DND-41 (cell line): ENCODE measurements around the gene HPCA.

Experiments used
- ATAC-seq: fragments of 200-7000 bp; cut with Tn5 transposase; 3 replicates; pipeline ENCODE4 v1.9.1; 2021; ENCODE audit warnings: low read depth; ENCODE audit not compliant: insufficient read depth
- DNase-seq: peaks from one replicate; pipeline ENCODE4 v3.0.0-alpha.2; 2020
- H2AFZ ChIP-seq: 2 replicates; pipeline ENCODE4 v1.6.0; 2012; ENCODE audit warnings: low read depth, low read length
- H3K27ac ChIP-seq: 2 replicates; pipeline ENCODE4 v1.5.1; 2012; ENCODE audit warnings: low read length, inconsistent platforms
- H3K27me3 ChIP-seq: fragments of 200-600 bp; sonication (generic); 2 replicates; pipeline ENCODE4 v1.6.0; 2012; ENCODE audit warnings: low read length, mild to moderate bottlenecking, inconsistent platforms; ENCODE audit not compliant: insufficient read depth, poor library complexity
- H3K36me3 ChIP-seq: 2 replicates; pipeline ENCODE4 v1.5.1; 2012; ENCODE audit warnings: low read length, inconsistent platforms; ENCODE audit not compliant: insufficient read depth
- H3K4me1 ChIP-seq: 2 replicates; pipeline ENCODE4 v1.5.1; 2012; ENCODE audit warnings: mild to moderate bottlenecking, low read length; ENCODE audit not compliant: insufficient read depth
- H3K4me2 ChIP-seq: 2 replicates; pipeline ENCODE4 v1.6.0; 2012; ENCODE audit warnings: mild to moderate bottlenecking, moderate library complexity, low read length, inconsistent platforms; ENCODE audit not compliant: insufficient read depth
- H3K4me3 ChIP-seq, 2 experiments: fragments of 200-600 bp in 1 of 2; shearing (Covaris generic) in 1 of 2; 2 replicates each; pipeline ENCODE4 v1.5.1; 2012 to 2016; ENCODE audit warnings: inconsistent platforms in 2 of 2, low read length in 2 of 2, mild to moderate bottlenecking in 2 of 2, low read depth in 1 of 2, moderate library complexity in 1 of 2
- H3K79me2 ChIP-seq: 2 replicates; pipeline ENCODE4 v1.6.0; 2012; ENCODE audit warnings: low read length, inconsistent platforms; ENCODE audit not compliant: insufficient read depth
- H3K9ac ChIP-seq: 2 replicates; pipeline ENCODE4 v1.6.0; 2012; ENCODE audit warnings: low read depth, mild to moderate bottlenecking, inconsistent platforms, low read length, moderate library complexity
- H3K9me3 ChIP-seq: 2 replicates; pipeline ENCODE4 v1.5.1; 2012; ENCODE audit warnings: low read length, moderate library complexity, mild to moderate bottlenecking, inconsistent platforms; ENCODE audit not compliant: insufficient read depth, severe bottlenecking
- H4K20me1 ChIP-seq: 2 replicates; pipeline ENCODE4 v1.6.0; 2012; ENCODE audit warnings: low read length; ENCODE audit not compliant: insufficient read depth
- CTCF ChIP-seq: IDR thresholded peaks from 2 replicates; pipeline ENCODE4 v1.5.1; 2012; ENCODE audit warnings: borderline replicate concordance, low read length, moderate library complexity, mild to moderate bottlenecking; ENCODE audit not compliant: poor library complexity, severe bottlenecking; ENCODE audit errors: extremely low read depth
- EZH2 ChIP-seq: IDR thresholded peaks from 3 replicates; pipeline ENCODE4 v1.6.1; 2012; ENCODE audit warnings: borderline replicate concordance, low read depth, mild to moderate bottlenecking, moderate library complexity, low read length, inconsistent platforms; ENCODE audit not compliant: severe bottlenecking

Gene HPCA

GRCh38 chr1:32928285-32928684, 42.0 kb downstream of the HPCA start:
- ATAC-seq (no peak), DNase-seq (no peak)
- Histone ChIP-seq H3K4me3 (no peak overlapping the region), H2AFZ (no peak overlapping the region), H3K4me2 (no peak overlapping the region), H3K79me2 (no peaks in the 10 kb centered on the region), H3K9me3 (no peaks in the 10 kb centered on the region), H4K20me1 (no peaks in the 10 kb centered on the region), H3K4me1 (no peaks in the 10 kb centered on the region), H3K9ac (no peak overlapping the region), H3K27me3 (no peaks in the 10 kb centered on the region), H3K36me3 (no peaks in the 10 kb centered on the region), H3K27ac (no peak overlapping the region)
- TF ChIP-seq CTCF: no peak
- TF ChIP-seq EZH2: no peak

GRCh38 chr1:32928715-32929114, 42.4 kb downstream of the HPCA start:
- Histone ChIP-seq H4K20me1 (no peaks in the 10 kb centered on the region), H3K4me1 (no peaks in the 10 kb centered on the region), H3K9me3 (no peaks in the 10 kb centered on the region), H3K36me3 (no peaks in the 10 kb centered on the region), H3K4me3 (no peak overlapping the region), H3K27ac (no peak overlapping the region), H3K27me3 (no peaks in the 10 kb centered on the region), H2AFZ (no peak overlapping the region), H3K9ac (no peak overlapping the region), H3K4me2 (no peak overlapping the region), H3K79me2 (no peaks in the 10 kb centered on the region)
- DNase-seq: no peak
- TF ChIP-seq CTCF (no peak), EZH2 (no peak)
- no peak for ATAC-seq

- H3K36me3 ChIP-seq: no peaks in the 10 kb centered on the region
- H3K9ac ChIP-seq: no peak overlapping the region
- H4K20me1 ChIP-seq: no peaks in the 10 kb centered on the region
- no peaks in the 10 kb centered on the region for H3K79me2 ChIP-seq
- ATAC-seq (no peak), DNase-seq (no peak)
- H2AFZ ChIP-seq: no peak overlapping the region
- no peaks in the 10 kb centered on the region for H3K9me3 ChIP-seq
- no peak overlapping the region for H3K4me2 ChIP-seq
- no peaks in the 10 kb centered on the region for H3K4me1 ChIP-seq
- no peak for TF ChIP-seq EZH2
- TF ChIP-seq CTCF: no peak
- no peaks in the 10 kb centered on the region for H3K27me3 ChIP-seq
- no peak overlapping the region for H3K4me3 ChIP-seq
- no peak overlapping the region for H3K27ac ChIP-seq
Measured at GRCh38 chr1:32929366-32929765, 43.1 kb downstream of the HPCA start.

DNA sequence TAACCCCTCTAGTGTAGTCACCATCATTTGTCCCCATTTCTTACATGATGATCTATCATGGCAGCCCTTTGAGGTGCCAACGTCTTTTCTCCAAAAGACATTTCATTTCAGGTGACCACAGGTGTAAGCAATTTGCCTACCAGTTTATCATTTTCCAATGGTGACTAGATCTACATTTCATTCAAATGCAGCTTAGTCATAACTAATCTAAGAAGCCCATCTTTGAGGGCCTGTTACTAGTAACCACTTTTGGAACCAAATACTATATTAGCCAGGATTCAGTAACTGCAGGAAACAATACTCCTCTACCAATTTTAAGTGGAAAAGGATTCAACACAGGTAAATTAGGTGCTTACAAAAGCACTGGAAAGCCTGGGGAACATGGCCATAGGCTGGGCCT, 45.5 kb downstream of the HPCA start:
- no peak overlapping the region for H3K27ac ChIP-seq
- H3K4me1 ChIP-seq: no peaks in the 10 kb centered on the region
- no peak overlapping the region for H3K4me2 ChIP-seq
- H3K79me2 ChIP-seq: no peaks in the 10 kb centered on the region
- TF ChIP-seq EZH2 (no peak), CTCF (no peak)
- H4K20me1 ChIP-seq: no peaks in the 10 kb centered on the region
- H3K36me3 ChIP-seq: peaks cover 12% of the 10 kb centered on the region
- H3K9ac ChIP-seq: no peak overlapping the region
- H2AFZ ChIP-seq: no peak overlapping the region
- ATAC-seq: no peak
- no peaks in the 10 kb centered on the region for H3K27me3 ChIP-seq
- no peak for DNase-seq
- no peak overlapping the region for H3K4me3 ChIP-seq
- no peaks in the 10 kb centered on the region for H3K9me3 ChIP-seq
